NCI-H460 (cell line): Measurements from ENCODE around the gene ZNF774. TPM values are rescaled to one million over a fixed set of nuclear protein-coding genes. Genes with fewer than 3 reads are reported as not detected.
"Not testable (repeated sequence)": the region's sequence is repeated elsewhere in the genome, so short reads cannot be mapped to it uniquely, and the experiment has no call there.

Experiments used
- DNase-seq: peaks from one replicate; pipeline ENCODE4 v3.0.0-alpha.2; 2016; ENCODE audit warnings: low read depth; ENCODE audit errors: extremely low read depth
- total RNA-seq: library from RNA; depleted of rRNA; stranded (reverse); fragments of >200 nt; shearing (Covaris generic); gene quantifications from 2 replicates; pipeline ENCODE4 v1.2.3, GENCODE V29; 2014

ZNF774 gene
- total RNA-seq, 1 experiment from 2014 or later: 1.5 TPM

DNA sequence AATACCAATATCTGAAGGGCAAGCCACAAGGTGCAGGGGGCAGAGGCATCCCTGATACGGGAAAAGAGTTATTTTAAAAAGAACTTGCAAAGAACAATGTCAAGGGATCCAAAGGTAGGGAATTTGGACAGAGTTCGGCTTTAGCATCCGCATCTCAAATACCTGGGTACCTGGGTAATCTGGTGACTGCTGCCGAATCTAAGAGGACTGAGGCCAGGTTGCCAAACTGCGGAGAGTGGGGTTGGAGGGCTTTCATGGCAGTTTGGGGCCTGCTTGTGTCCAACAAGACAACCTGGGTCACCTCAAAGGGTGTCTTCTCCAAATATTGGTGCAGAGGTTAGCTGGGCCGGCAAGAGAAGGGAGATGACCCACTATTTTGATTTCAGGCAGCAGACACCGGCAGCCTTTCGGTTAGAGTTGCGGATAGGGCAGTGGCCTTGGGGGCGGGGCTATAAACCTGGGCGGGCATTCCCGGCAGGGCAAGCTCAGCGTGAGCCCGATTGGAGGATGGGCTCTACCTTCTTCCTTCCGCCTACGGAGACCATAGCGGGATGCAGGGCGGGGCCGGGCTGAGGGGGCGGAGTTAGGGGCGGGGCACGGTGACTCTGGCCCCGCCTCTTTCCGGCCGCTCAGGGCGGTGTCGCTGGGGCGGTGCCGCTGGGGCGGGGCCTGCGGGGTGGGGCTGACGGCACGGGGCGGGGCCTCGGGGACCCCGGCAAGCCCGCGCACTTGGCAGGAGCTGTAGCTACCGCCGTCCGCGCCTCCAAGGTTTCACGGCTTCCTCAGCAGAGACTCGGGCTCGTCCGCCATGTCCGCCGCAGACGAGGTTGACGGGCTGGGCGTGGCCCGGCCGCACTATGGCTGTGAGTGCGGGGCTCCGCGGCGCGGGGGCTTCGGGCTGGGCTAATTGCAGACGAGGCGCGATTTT, 35.7 kb downstream of the ZNF774 start, which contains the start of gene IQGAP1:
Gene IQGAP1, plus strand, starts transcription at position 709 of the 928 bp plus-strand sequence. Its CDS starts 100 bp downstream, at position 809.
- peak; percentile 95 for DNase-seq

DNA sequence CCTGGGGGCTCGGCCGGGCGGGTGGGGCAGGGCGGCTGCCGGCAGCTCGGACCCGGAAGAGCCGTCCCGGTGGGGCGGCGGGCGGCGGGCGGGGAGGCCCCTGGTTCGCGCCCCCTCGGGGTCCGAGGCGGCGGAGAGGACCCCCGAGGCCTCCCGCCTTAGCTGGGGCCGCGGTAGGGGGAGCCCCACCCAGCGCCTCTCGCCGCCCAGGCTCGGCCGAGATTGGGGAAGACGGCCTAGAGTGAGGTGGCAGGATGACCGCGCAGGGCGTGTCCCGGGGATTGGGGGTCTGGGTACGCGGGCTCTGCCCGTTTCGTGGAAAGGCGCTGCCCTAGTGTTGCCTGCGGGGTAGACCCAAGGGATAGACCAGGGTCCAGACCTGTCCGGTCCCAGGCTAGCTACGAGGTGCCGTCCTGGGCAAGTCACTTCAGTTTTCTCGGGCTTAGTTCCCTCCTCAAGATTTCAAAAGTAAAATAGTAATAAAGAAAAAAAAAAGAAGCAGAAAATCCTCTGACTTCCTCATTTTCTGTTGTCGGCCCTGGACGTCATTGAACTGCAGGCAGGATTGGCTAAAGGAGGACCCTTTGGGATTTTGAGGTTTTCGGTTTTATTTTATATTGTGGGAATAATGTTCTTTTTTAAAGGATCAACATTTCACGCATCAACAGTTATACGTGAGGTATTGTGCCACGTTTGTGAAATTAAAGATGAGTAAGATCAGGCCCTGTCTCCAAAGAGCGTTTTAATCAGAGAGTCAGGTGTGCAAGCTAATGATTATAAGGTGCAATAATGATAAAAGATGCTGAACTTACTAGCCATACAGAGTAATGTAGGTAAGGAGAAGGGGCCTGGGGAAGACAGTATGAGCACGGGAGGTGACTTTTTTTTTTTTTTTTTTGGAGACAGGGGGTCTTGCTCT, 36.6 kb downstream of the ZNF774 start:
- DNase-seq: peak; percentile 32

DNA sequence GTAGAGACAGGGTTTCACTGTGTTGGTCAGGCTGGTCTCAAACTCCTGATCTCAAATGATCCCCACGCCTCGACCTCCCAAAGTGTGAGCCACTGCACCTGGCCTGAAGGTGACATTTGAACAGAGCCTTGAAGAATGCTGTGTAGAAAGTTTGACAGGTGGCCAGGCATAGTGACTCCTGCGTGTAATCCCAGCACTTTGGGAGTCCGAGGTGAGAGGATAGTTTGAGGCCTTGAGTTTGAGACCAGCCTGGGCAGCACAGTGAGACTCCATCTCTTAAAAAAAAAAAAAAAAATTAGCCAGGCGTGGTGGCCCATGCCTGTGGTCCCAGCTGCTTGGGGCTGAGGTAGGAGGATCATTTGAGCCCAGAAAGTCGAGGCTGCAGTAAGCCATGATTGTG, 37.4 kb downstream of the ZNF774 start:
- no peak for DNase-seq

DNA sequence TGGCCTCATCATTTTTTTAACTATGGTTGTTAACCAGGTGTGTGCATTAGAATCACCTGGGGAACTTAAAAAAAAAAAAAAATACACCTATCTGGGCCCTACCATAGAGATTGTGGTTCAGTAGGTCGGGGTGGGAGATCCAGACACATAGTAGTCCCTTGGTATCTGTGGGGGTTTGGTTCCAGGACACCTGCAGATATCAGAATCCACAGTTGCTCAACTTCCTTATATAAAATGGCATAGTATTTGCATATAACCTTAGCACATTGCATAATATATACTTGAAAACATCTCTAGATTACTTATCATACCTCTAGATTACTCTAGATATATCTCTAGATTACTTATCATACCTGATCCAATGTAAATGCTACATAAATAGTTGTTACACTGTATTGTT, 41.0 kb downstream of the ZNF774 start:
- DNase-seq: no peak

DNA sequence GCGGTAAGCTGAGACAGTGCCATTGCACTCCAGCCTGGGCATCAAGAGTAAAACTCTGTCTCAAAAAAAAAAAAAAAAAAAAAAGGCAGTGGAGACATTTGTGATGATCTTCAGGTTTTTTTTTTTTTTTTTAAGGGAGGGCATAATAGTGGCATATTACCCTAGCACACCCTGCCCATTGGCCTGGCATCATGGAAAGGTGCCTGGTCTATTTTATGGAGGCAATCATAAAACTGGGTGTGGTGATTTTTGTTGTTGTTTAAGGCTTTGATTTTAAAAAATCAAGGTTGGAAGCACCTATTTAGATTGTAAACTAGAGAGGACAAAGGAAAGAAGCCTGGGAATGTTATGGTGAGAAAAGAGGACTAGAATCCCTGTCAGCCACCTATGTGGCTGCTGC, 42.0 kb downstream of the ZNF774 start:
- DNase-seq: no peak

DNA sequence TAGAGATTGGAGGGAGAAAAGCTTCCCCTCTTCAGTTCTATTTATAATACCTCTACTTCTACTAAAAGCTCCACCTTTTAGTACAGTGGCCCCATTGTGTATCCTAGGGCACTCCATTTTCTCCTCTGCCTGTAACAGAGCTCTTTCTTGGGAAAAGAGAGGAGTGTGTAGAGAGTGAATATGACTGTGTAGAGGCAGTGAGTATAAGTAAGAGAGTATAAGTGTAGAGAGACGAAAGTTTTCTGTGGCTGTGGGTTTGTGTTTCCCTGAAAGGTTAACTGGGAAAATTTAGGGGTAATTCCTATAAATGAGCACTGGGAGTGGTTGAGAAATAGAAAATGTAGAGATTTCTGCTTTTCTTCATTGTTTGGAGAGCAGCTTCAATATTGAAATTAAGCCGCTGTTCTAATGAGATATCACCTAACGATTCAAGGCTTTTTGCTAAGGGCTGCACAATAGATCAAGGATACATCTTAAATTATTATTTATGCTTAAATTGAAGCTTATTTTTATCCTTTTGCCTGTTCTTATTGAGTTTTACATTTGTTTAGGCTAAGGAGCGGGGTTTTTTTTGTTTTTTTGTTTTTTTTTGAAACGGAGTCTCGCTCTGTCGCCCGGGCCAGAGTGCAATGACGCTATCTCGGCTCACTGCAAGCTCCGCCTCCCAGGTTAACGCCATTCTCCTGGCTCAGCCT, 42.8 kb downstream of the ZNF774 start:
- no peak for DNase-seq

DNA sequence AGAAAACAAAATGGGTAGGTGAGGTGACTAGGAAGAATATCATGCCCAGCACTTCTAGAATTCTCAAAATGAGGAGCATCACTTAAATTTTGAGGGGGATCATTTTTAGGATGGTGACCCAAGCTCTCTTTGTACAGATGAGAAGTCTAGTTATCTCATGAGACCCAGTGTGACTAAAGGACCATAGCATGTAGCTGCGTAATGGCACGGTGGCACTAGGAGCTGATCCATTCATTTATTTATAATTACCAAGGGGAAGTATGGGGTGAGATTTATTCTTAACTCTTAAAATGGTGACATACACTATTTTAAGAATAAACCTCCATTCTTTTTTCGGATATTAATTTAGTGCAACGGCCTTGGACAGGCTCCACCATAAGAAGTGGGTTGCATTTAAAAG, 44.2 kb downstream of the ZNF774 start:
- DNase-seq: no peak

DNA sequence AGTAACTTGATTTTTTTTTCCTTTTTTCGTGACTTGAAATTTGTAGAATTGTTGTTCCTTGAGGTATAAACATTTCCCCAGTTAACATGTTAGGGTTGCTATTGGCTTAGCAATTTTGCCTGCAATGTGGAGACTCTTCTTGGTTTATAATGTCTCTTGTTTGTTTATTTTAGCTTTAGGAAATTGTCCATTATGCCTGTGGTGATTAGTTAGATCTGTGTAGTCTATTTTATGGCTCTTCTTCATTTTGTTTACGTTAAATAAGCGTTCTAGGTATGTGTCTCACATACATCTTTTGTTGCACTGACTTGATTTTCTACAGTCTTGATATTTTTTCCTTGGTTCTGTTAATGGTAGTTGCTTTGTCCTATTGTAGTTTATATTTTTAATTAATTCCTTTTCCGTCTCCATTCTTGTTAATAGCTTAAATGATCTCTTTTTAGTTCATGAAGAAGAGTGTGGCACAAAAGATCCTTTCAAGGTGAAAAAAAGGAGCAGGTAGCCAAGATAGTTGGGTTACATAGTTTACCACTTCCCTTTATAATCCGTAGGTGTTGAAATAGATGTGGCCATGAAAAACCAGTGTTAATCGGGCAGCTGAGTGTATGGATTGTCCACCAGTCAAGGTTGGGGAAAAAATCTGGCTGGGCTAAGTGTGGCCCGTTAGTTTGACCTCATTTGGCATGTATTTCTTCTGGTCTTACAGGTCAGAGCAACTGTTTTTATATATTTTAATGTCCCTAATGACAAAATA, 48.1 kb downstream of the ZNF774 start:
- DNase-seq: no peak

DNA sequence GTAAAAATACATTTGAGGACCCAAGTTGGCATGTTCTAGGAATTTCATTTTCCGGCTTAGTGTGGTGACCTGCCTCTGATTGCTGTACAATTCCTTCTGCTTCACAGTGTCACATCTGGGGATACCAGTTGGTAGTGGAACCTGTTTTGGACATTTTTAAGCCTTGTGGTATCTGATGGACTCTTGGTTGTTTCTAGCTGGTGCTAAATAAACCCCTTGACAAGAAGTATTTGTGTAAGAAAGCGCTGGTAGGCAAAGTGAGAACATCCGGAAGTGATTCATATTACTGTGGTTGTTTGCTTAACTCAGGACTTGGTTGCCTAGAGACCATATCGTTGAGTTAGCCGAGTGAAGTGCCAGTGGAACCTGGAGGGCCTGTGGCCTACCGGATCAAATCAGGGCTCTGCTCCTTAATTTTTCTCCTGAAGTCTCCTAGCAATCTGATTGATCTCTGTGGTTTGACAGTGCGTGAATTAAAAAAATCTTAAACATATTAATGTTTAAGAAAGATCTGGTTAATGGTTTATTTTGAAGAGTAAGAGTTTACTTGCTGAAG, 48.8 kb downstream of the ZNF774 start:
- DNase-seq: peak; percentile 75

DNA sequence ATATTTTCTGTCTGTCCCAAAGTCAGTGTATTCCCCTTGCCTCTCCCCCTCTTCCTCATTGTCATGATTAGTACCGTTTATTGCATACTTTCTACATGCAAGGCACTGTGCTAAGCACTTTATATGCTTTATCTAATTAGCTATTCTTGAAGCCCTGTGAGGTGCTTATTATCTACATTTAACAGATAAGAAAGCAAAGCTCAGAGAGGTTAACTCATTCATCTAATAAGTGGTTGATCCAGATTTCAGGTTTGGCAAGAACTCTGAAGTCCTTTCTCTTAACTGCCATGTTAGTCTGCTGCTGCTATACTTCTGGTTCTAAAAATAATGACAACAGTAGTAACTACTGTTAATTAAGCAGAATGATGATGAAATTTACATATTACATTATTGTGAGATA, 49.4 kb downstream of the ZNF774 start:
- no peak for DNase-seq

DNA sequence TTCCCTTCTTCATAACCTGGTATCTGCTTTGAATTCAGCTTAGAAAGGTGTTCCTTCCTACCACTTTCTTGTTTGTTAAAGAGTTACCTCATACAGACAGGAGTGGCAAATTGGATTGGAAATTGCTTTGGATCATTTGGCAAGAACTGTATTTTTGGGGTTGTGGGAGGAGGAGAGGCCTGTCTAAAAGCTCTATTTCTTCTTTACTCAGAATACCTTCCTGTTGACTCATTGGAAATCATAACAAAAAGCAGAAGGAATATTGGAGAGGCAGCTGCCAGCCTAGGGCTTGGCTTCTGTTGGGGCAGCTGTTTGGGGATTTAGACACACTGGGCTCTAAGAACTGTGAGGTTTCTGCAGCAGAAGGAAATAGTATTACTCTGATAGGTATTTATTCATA, 50.1 kb downstream of the ZNF774 start:
- DNase-seq: peak; percentile 52

DNA sequence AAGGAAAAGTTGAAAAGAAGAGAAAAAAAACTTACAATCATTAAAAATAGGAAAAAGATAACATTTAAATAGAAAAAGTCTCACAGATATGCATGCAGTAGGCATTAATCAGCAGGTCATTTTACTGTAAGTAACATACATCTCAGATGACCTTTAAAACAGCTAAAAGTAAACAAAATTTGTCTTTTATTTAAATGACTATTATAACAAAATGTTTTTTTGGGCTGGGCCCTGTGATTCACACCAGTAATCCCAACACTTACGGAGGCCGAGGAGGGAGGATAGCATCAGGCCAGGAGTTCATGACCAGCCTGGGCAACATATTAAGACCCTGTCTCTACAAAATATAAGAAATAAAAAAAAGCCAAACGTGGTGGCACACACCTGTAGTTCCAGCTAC, 50.7 kb downstream of the ZNF774 start:
- DNase-seq: no peak

DNA sequence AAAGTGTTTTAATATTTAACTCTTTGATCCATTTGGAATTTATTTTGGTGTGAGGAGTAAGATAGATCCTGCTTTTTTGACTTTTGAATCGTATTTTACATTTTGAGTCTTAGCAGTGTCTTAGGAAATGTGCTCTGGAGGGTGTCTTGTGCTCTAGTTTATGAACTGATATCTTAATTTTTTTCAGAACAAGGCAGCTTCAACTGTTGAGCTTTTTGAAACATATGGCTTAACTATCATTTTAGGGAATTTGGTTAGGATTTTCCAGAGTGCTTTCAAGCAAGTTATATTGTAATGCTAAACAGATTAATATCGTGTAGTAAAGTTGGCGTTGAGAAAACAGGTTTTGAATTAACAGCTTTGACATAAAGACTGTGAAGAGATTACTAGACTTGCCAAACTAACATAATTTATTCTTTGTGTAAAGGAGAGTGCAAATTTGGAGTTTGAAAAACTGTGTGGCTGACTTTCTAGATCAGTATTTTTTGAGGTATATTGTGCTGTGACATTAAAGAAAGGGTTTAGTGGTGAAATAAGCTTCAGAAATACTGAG, 53.0 kb downstream of the ZNF774 start:
- DNase-seq: no peak

DNA sequence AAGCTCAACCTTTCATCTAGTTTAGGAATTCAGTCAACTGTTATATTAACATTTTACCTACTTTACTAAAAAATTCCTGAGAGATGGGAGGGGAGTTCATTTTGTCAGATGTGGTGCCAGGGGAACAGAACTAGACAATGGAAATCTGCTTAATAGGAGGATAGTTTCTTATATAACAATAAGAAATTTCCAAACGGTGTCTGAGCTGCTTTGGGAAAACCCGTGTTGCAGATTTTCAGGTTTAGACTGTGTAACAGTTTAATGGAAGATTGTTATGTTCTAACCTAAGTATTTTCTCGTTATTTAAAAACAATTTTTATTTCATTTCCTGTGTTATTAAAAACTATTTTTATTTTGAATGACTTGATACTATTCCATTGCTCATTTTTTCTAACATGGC, 55.3 kb downstream of the ZNF774 start:
- no peak for DNase-seq

DNA sequence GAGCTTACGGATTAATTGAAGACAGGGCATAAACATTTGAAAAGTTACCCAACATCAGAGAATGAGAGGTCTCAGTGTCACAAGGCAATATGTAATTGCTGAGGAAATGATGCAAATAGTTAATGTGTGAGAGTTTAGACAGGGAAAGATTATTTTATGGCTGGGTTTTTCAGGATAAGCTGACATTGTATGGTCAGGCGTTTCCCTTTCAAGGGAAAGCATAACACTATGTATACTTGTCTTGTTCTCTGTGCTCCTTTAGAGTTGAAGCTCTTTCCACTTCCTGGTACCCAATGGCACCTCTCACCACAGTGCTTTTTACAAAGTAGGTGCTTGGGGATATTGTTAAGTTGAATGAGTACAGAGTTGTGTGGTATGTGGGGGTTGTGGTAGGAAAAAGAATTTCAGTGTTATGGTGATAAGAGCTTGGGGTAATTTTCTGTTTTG, 55.8 kb downstream of the ZNF774 start:
- no peak for DNase-seq

DNA sequence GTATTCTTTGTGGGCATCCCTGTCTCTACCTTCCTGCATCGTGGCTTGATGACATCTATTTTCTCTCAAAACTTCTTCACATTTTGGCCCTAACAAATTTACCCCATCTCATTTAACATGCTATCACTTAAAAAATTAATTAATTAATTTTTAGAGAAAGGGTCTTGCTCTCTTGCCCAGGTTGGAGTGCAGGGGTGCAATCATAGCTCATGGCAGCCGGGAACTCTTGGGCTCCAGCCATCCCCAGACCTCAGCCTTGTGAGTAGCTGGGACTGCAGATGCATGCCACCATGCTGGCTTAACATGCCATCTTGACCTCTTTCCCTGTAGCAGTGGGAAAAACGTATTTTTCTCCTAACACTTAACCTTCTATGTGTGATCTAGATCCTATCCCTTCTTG, 56.6 kb downstream of the ZNF774 start:
- no peak for DNase-seq

DNA sequence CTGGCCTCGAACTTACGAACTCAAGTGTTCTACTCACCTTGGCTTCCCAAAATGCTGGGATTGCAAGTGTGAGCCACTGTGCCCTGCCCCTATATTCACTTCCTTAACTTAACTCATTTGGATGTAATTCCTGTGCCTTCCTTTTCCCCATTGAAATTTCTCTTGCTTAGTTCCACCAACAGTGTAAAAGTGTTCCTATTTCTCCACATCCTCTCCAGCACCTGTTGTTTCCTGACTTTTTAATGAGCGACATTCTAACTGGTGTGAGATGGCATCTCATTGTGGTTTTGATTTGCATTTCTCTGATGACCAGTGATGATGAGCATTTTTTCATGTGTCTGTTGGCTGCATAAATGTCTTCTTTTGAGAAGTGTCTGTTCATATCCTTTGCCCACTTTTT, 57.5 kb downstream of the ZNF774 start:
- DNase-seq: not testable (repeated sequence)

DNA sequence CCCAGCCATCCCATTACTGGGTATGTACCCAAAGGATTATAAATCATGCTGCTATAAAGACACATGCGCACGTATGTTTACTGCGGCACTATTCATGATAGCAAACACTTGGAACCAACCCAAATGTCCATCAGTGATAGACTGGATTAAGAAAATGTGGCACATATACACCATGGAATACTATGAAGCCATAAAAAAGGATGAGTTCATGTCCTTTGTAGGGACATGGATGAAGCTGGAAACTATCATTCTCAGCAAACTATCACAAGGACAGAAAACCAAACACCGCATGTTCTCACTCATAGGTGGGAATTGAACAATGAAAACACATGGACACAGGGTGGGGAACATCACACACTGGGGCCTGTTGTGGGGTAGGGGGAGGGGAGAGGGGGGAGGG, 58.2 kb downstream of the ZNF774 start:
- DNase-seq: not testable (repeated sequence)

DNA sequence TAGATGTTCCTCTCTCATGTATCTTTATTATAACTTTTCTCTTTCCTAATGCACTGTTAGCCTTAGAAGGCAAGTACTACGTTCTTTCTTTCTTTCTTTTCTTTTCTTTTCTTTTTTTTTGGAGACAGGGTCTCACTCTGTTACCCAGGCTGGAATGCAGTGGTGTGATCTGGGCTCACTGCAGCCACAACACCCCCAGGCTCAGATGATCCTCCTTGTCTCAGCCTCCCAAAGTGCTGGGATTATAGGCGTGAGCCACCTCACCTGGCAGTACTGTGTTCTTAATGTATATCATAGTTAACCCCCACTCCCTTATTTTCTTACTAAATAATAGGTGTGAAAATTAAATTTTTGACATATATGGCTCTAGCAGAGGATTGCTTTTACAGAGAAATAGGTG, 59.1 kb downstream of the ZNF774 start:
- DNase-seq: no peak
